ENCODE measurements around the gene EDRF1. TPM values are rescaled to one million over a fixed set of nuclear protein-coding genes. Genes with fewer than 3 reads are reported as not detected.
"Not testable (repeated sequence)": the region's sequence is repeated elsewhere in the genome, so short reads cannot be mapped to it uniquely, and the experiment has no call there.

EDRF1 gene
- total RNA-seq, 4 donors from 2014 or later = 20.2 to 35.1 (median 26.3) TPM

- no peak for TF ChIP-seq POLR2A (IDR thresholded peaks at IDR 0.05)
- TF ChIP-seq POLR2AphosphoS5 (IDR thresholded peaks at IDR 0.05) = no peak
- TF ChIP-seq CTCF (IDR thresholded peaks at IDR 0.05) = no peak
- TF ChIP-seq EP300 (IDR thresholded peaks at IDR 0.05; ENCODE audit: low read depth) = no peak
- no peak for DNase-seq
- in situ Hi-C loops (cut with MboI; ENCODE audit: low pct_ligation_motif_present in 1 of 4, low pct_unique_long_range_greater_than_20kb in 1 of 4, low sequenced_read_pairs in 3 of 4) (loop anchor here in 1 of 4 donors (25.0 kb wide), 1 partner anchor 673 kb away; no protein-coding TSS in a partner anchor), intact Hi-C loops (cut with DNase I; ENCODE audit: low total_unique reads) (loop anchor here (5.0 kb wide), 1 partner anchor 1192 kb away; no protein-coding TSS in a partner anchor)
- Histone ChIP-seq H3K9me3 (no peaks in the 10 kb centered on the region), H3K4me3 (no peak overlapping the region), H3K36me3 (no peaks in the 10 kb centered on the region), H3K27ac (no peak overlapping the region), H3K4me1 (peaks cover 0 to 11% (median 5%) of the 10 kb centered on the region in 4 donors), H3K27me3 (no peaks in the 10 kb centered on the region)
- WGBS, 2 donors (ENCODE audit: low coverage in 1 of 2) = 52 to 62% methylated on average over 12 of the region's 12 CpGs
Observed at GRCh38 chr10:125709553-125710474, 9.7 kb upstream of the EDRF1 start.

- in situ Hi-C loops (cut with MboI; ENCODE audit: low pct_ligation_motif_present in 1 of 4, low pct_unique_long_range_greater_than_20kb in 1 of 4, low sequenced_read_pairs in 3 of 4) (loop anchor here in 1 of 4 donors (25.0 kb wide), 1 partner anchor 674 kb away; no protein-coding TSS in a partner anchor), intact Hi-C loops (cut with DNase I; ENCODE audit: low total_unique reads) (no loop called here)
- TF ChIP-seq POLR2A (IDR thresholded peaks at IDR 0.05) (no peak), EP300 (IDR thresholded peaks at IDR 0.05; ENCODE audit: low read depth) (no peak), CTCF (IDR thresholded peaks at IDR 0.05) (no peak), POLR2AphosphoS5 (IDR thresholded peaks at IDR 0.05) (no peak)
- no peaks in the 10 kb centered on the region for H3K27me3 ChIP-seq
- no peaks in the 10 kb centered on the region for H3K9me3 ChIP-seq
- no peaks in the 10 kb centered on the region for H3K36me3 ChIP-seq
- WGBS, 2 donors (ENCODE audit: low coverage in 1 of 2) = 83 to 87% methylated on average over 2 to 3 of the region's 3 CpGs
- no peak for DNase-seq
- H3K27ac ChIP-seq = no peak overlapping the region
- peaks cover 0 to 11% (median 5%) of the 10 kb centered on the region in 4 donors for H3K4me1 ChIP-seq
- no peak overlapping the region for H3K4me3 ChIP-seq
Observed at GRCh38 chr10:125711110-125711750, 8.3 kb upstream of the EDRF1 start.

GRCh38 chr10:125714728-125715127, 4.8 kb upstream of the EDRF1 start:
- intact Hi-C loops (cut with DNase I; ENCODE audit: low total_unique reads); H3K27ac ChIP-seq; H3K27me3 ChIP-seq; H3K4me1 ChIP-seq; H3K36me3 ChIP-seq; DNase-seq; H3K4me3 ChIP-seq; H3K9me3 ChIP-seq: not testable (repeated sequence)
- in situ Hi-C loops (cut with MboI; ENCODE audit: low pct_ligation_motif_present in 1 of 4, low pct_unique_long_range_greater_than_20kb in 1 of 4, low sequenced_read_pairs in 3 of 4) = loop anchor here in 1 of 4 donors (25.0 kb wide), 1 partner anchor 677 kb away; no protein-coding TSS in a partner anchor
- WGBS, 2 donors (ENCODE audit: low coverage in 1 of 2) = 88 to 97% methylated on average over 3 to 4 of the region's 4 CpGs

GRCh38 chr10:125720002-125720382, 483 bp downstream of the EDRF1 start:
- peak overlapping the region; percentile 89 to 93 (median 90) for H3K27ac ChIP-seq
- H3K27me3 ChIP-seq = no peaks in the 10 kb centered on the region
- peaks cover 0 to 36% (median 12%) of the 10 kb centered on the region in 4 donors for H3K36me3 ChIP-seq

More at GRCh38 chr10:125720002-125720382, 483 bp downstream of the EDRF1 start:
- Histone ChIP-seq H3K4me1 (peaks cover 4 to 25% (median 11%) of the 10 kb centered on the region in 4 donors), H3K4me3 (peak overlapping the region; percentile 68 to 93 (median 78)), H3K9me3 (no peaks in the 10 kb centered on the region)
- 0 to 1% methylated on average over 11 to 15 of the region's 15 CpGs for WGBS, 2 donors (ENCODE audit: low coverage in 1 of 2)
- intact Hi-C loops (cut with DNase I; ENCODE audit: low total_unique reads) (no loop called here), in situ Hi-C loops (cut with MboI; ENCODE audit: low pct_ligation_motif_present in 1 of 4, low pct_unique_long_range_greater_than_20kb in 1 of 4, low sequenced_read_pairs in 3 of 4) (loop anchor here in 1 of 4 donors (25.0 kb wide), 1 partner anchor 683 kb away; no protein-coding TSS in a partner anchor)
- DNase-seq = no peak
- TF ChIP-seq EP300 (IDR thresholded peaks at IDR 0.05; ENCODE audit: low read depth) (no peak), POLR2A (IDR thresholded peaks at IDR 0.05) (no peak), CTCF (IDR thresholded peaks at IDR 0.05) (no peak), POLR2AphosphoS5 (IDR thresholded peaks at IDR 0.05) (no peak)
